KMS-11 (cell line): ENCODE measurements around the gene CCDC88A.
"Not testable (repeated sequence)": the region's sequence is repeated elsewhere in the genome, so short reads cannot be mapped to it uniquely, and the experiment has no call there.

ENCODE experiments used
- H2AFZ ChIP-seq: fragments of 200-600 bp; sonication (generic); 2 replicates; pipeline ENCODE4 v1.6.1; 2016; ENCODE audit warnings: antibody characterized with exemption, mixed run types, low read depth
- H3K27ac ChIP-seq: fragments of 200-600 bp; sonication (generic); 2 replicates; pipeline ENCODE4 v1.6.1; 2016; ENCODE audit warnings: mild to moderate bottlenecking, mixed run types
- H3K27me3 ChIP-seq: fragments of 200-600 bp; sonication (generic); 2 replicates; pipeline ENCODE4 v1.6.1; 2017; ENCODE audit warnings: mild to moderate bottlenecking, low read depth, mixed run types, moderate library complexity; ENCODE audit not compliant: insufficient read depth
- H3K36me3 ChIP-seq: fragments of 200-600 bp; sonication (generic); 2 replicates; pipeline ENCODE4 v1.6.1; 2017; ENCODE audit warnings: mild to moderate bottlenecking, mixed run types; ENCODE audit not compliant: insufficient read depth
- H3K4me1 ChIP-seq: fragments of 200-600 bp; sonication (generic); 2 replicates; pipeline ENCODE4 v1.6.1; 2016; ENCODE audit warnings: mild to moderate bottlenecking, low read depth, mixed run types; ENCODE audit not compliant: poor library complexity, severe bottlenecking
- H3K4me2 ChIP-seq: fragments of 200-600 bp; sonication (generic); 2 replicates; pipeline ENCODE4 v1.7.0; 2016; ENCODE audit warnings: mild to moderate bottlenecking, mixed run types
- H3K4me3 ChIP-seq: fragments of 200-600 bp; sonication (generic); IDR thresholded peaks from 2 replicates; pipeline ENCODE4 v1.6.1; 2017; ENCODE audit warnings: low read depth, low read length, mixed read lengths; ENCODE audit not compliant: insufficient read depth
- H3K79me2 ChIP-seq: fragments of 200-600 bp; sonication (generic); 2 replicates; pipeline ENCODE4 v1.6.1; 2016; ENCODE audit warnings: low read depth, mixed run types; ENCODE audit not compliant: insufficient read depth
- H3K9ac ChIP-seq: fragments of 200-600 bp; sonication (generic); 2 replicates; pipeline ENCODE4 v1.6.1; 2016; ENCODE audit warnings: mild to moderate bottlenecking, mixed run types
- H4K20me1 ChIP-seq: fragments of 200-600 bp; sonication (generic); 2 replicates; pipeline ENCODE4 v1.6.1; 2016; ENCODE audit warnings: mild to moderate bottlenecking, mixed run types; ENCODE audit not compliant: insufficient read depth
- CTCF ChIP-seq: fragments of 200-600 bp; sonication (generic); conservative IDR thresholded peaks from 2 replicates; pipeline ENCODE4 v1.6.1; 2017; ENCODE audit warnings: low read depth, mild to moderate bottlenecking, antibody characterized with exemption, low read length, moderate library complexity, mixed read lengths

Gene CCDC88A

DNA sequence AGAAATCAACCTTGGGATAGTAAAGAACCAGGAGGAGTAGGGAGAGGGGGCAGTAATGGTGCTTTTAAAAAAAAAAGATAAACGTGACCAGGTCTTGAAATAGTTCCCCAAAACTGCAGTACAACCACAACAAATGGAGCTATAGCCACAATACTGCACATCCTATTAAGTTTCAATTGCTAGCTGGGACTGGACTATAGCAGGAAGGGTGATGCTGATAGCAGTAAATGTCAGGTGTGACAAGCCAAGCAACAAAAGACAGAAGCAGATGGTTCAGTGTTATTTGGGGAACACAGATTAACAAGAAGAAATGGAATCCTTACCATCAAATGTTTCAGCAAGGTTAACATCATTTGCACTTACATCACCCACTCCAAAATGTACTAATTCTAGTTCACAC lies 177.0 kb downstream of the CCDC88A start:
- H3K4me1 ChIP-seq, result peaks cover 52% of the 10 kb centered on the region
- no peak overlapping the region for H3K4me3 ChIP-seq
- no peak overlapping the region for H2AFZ ChIP-seq
- no peaks in the 10 kb centered on the region for H3K79me2 ChIP-seq
- no peaks in the 10 kb centered on the region for H3K27me3 ChIP-seq
- H3K27ac ChIP-seq, result no peak overlapping the region
- H3K4me2 ChIP-seq, result no peak overlapping the region
- TF ChIP-seq CTCF, result no peak
- H3K9ac ChIP-seq, result no peak overlapping the region
- peaks cover 3% of the 10 kb centered on the region; the same call in 1 of the 2 replicates for H3K36me3 ChIP-seq
- H4K20me1 ChIP-seq, result no peaks in the 10 kb centered on the region

DNA sequence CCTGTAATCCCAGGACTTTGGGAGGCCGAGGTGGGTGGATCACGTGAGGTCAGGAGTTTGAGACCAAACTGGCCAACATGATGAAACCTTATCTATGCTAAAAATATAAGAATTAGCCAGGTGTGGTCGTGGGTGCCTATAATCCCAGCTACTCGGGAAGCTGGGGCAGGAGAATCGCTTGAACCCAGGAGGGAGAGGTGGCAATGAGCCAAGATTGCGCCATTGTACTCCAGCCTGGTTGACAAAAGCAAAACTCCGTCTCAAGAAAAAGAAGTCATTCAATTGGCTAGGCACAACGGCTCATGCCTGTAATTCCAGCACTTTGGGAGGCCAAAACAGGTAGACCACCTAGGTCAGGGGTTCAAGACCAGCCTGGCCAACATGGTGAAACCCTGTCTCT lies 178.1 kb downstream of the CCDC88A start:
- peaks cover 44% of the 10 kb centered on the region for H3K4me1 ChIP-seq
- not testable (repeated sequence) for H3K27ac ChIP-seq, H2AFZ ChIP-seq, H4K20me1 ChIP-seq, H3K36me3 ChIP-seq, H3K27me3 ChIP-seq, H3K4me2 ChIP-seq, H3K79me2 ChIP-seq, H3K9ac ChIP-seq, H3K4me3 ChIP-seq

GRCh38 chr2:55239656-55240222 lies 179.9 kb downstream of the CCDC88A start:
- Histone ChIP-seq H3K4me3 (no peak overlapping the region), H3K36me3 (peaks cover 22% of the 10 kb centered on the region; the same call in 1 of the 2 replicates), H3K27ac (no peak overlapping the region), H3K4me1 (peaks cover 35% of the 10 kb centered on the region), H3K27me3 (no peaks in the 10 kb centered on the region), H3K79me2 (peaks cover 9% of the 10 kb centered on the region), H3K4me2 (no peak overlapping the region), H2AFZ (no peak overlapping the region), H3K9ac (no peak overlapping the region), H4K20me1 (peaks cover 6% of the 10 kb centered on the region)
- TF ChIP-seq CTCF, result no peak
